Skin epidermis (tissue), 12 donors: ENCODE measurements around the gene RFC2.
"Not testable (repeated sequence)": the region's sequence is repeated elsewhere in the genome, so short reads cannot be mapped to it uniquely, and the experiment has no call there.

Experiments
- H3K27ac ChIP-seq, 21 experiments: fragments of 200-600 bp; sonication (generic) in 11 of 21; one replicate each; pipeline ENCODE4 v1.5.0; 2020; ENCODE audit warnings: mild to moderate bottlenecking in 3 of 21, inconsistent platforms in 2 of 21, moderate library complexity in 2 of 21
- H3K4me3 ChIP-seq, 7 experiments: fragments of 200-600 bp; sonication (generic) in 2 of 7; one replicate each; pipeline ENCODE4 v1.5.0; 2020; ENCODE audit warnings: inconsistent platforms in 2 of 7, mild to moderate bottlenecking in 2 of 7, moderate library complexity in 1 of 7

RFC2 gene

DNA sequence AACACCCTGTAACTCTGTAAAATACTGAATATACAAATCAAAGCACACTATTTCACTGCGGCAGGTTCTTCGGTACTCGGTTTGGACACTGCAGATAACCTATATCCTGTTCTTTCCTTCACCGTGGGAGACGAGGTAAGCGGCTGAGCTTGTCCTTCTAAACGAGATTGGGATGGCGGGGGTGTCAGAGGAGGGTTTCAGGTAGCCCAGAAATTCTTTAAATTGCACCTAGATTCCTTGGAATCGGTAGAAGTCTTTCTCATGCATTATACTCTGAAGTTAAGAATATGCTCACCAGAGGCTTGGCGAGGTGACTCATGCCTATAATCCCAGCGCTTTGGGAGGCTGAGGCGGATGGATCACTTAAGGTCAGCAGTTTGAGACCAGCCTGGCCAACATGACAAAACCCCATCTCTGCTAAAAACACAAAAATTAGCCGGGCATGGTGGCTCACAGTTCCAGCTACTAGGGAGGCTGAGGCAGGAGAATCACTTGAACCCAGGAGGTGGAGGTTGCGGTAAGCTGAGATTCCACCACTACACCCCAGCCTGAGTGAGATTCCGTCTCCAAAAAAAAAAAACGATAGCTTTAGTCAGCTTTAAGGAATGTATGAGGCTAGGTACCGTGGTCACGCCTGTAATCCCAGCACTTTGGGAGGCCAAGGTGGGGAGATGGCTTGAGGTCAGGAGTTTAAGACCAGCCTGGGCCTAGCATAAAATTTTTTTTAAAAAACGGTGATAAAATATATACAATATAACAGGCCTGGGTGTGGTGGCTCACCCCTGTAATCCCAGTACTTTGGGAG, 54.4 kb downstream of the RFC2 start:
- Histone ChIP-seq H3K27ac (no peak overlapping the region), H3K4me3 (no peak overlapping the region)

DNA sequence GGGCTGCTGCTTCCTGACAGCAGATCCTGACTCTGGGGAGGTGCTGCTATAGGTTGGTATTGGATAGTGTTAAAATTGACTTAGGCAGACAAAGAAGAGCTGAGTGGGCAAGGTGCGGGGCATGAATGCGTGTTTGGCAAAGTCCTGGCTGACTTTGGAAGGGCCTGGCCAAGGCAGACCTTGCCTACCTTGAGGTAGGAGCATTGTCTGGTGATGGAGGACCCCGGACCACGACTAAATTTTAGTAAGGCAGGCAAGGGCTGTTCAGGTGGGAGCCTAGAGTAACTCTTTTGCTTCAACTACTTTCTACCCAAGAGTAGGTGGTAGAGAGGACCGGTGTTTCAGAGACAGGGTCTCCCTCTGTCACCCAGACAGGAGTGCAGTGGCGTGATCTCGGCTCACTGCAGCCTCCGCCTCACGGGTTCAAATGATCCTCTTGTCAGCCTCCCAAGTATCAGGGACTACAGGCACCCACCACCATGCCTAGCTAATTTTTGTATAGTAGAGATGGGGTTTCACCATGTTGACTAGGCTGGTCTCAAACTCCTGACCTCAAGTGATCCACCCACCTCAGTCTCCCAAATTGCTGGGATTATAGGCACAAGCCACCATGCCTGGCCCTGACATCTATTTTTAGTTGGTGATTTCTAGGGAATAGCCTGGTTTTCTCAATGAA, 56.6 kb downstream of the RFC2 start:
- Histone ChIP-seq H3K4me3 (no peak overlapping the region), H3K27ac (no peak overlapping the region)

DNA sequence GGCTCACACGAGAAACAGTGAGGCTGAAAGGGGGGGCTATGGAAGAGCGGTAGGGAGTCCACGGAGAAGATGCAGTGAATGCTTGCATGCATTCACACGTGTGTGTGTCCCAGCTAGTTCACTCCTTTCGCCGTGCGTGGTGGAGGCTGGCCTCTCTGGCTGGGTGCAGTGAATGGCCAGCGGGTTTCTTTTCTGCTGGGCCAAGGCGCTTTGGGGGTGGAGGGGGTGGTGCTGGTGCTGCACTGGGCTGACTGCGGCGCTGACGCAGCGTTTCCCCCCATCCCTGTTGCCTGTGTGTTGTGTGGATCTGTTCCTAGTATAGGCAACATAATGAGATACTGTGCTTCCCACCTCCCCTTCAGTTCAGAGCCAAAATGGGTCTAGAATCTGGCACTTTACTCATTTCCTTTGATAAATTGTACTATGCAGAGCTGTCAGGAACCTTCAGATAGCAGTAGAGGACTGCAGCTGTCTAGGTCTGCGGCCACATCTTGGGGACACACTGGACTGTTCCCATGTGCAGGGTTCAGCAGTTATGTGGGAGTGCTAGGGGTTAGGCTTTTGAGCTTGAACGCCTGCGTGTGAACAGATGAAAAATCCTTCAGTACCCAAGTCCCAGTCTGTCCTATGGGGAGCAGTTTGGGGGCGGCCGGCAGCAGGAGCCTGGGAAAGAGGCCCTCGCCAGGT, 58.1 kb downstream of the RFC2 start:
- H3K27ac ChIP-seq, H3K4me3 ChIP-seq: not testable (repeated sequence)

DNA sequence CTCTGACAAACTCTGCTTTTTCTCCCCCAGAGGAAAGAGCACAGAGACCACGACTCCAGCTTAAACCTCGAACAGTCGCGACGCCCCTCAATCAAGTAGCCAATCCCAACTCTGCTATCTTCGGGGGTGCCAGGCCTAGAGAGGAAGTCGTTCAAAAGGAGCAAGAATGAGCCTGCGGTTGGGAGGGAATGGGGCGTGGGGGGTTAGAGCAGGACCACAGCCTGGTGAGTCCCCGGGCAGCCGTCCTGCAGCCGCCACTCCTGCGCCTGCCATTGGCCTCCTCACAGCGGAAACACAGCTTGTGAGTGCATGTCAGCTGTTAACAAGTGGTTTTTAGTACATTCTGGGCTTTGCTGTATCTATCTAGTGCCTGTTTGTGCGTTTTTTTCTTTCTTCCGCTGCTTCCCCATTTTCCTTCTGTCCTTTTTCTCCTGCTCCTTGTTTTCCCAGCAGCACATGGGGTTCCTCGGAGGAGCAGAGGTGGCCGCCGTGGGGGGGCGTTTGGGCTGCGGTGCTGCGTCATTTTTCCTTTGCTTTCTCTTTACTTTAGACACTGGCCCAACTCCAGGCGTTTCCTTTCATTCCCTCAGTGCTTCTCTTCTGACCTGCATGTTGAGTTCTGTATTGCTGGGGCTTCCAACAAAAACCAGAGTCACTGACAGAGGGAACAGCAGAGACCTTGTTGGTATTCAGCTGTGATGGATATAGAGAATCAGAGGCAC, 58.9 kb downstream of the RFC2 start:
- H3K4me3 ChIP-seq, H3K27ac ChIP-seq: not testable (repeated sequence)

DNA sequence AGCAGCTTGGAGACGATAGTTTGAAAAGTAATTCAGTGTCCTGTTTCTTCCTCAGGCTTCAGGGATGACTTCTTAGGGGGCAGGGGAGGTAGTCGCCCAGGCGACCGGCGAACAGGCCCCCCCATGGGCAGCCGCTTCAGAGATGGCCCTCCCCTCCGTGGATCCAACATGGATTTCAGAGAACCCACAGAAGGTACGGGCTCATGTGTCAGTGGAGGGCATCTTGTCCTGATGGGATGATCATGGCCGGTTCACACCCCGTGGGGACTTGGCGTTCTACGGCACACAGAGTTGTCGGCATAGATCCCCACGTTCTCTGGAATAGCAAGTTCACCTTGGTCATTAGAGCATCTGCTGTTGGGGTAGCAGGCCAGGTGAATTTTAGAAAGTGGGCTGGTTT, 59.5 kb downstream of the RFC2 start:
- no peak overlapping the region for H3K4me3 ChIP-seq
- H3K27ac ChIP-seq = no peak overlapping the region

DNA sequence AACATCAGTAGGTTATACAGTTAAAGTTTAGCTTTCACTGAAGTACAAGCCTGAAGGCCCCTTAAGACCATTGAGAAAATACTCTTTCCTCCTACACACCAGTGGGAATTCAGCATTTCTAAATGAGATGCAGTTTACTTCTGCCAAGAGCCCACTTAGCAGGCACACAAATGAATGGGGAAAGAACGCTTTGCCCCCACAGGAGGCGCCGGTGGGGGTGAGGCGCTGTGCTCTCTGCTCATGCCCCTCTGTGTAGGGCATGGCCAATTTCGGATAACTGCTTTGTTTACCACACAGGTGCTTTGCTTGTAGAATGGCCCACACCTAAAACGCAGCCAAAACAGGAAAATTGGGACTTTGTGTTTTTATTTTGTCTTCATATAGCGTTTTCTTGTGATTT, 60.3 kb downstream of the RFC2 start:
- Histone ChIP-seq H3K4me3 (no peak overlapping the region), H3K27ac (no peak overlapping the region)

DNA sequence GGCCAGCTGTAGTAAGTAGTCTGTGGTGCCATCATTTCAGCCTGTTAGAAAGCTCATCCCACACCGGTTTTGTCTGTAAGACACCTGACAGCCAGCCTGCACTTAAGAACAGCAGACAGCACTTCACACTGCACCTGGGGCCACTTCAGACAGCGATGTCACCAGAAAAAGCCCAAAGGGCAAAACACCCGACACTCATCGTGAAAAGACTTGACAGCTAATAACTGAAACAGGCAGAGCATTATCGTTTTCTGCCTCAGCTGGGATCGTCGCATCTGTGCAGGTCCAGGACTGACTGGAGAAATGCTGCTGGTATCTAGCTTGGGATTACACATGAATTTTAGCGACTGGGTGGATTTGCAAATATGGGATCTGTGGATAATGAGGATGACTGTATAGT, 61.1 kb downstream of the RFC2 start:
- H3K4me3 ChIP-seq = no peak overlapping the region
- no peak overlapping the region for H3K27ac ChIP-seq

DNA sequence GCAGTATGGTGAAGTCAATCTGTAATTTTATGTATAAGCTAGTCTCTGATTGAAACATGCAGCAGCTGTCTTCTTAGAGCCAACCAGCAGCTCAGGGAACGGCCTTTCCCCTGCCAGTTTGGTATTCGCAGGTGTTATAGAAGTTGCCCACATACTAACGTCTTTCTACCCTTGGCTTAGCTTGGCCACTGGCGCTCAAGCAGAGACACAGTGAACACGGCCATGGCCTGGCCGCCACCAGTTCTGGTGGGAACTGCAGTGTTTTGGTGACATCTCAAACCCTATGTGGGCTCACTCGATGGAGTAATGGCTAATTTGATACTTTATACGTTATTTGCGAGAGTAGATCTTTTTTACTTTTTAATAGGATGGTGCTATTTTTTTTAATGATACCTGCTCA, 63.0 kb downstream of the RFC2 start:
- no peak overlapping the region for H3K27ac ChIP-seq
- no peak overlapping the region for H3K4me3 ChIP-seq

DNA sequence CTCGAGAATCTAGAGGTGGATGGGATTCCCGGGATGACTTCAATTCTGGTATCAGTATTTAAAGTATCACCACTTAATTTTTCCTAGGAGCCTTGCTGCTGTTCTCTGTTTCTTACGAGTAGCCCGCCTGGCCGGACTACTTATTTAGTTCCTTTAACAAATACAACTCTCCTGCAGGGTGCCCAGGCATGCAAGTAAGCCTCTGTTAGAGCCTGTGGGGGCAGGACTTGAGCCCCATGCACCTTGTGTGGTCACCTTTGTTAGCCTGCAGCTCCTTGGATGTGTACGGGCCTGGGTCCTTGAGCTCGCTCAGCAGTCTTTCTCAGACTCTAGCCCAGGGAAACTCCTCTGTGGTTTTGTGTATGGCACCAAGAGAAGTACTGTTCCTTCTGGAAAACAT, 63.9 kb downstream of the RFC2 start:
- H3K27ac ChIP-seq = no peak overlapping the region

DNA sequence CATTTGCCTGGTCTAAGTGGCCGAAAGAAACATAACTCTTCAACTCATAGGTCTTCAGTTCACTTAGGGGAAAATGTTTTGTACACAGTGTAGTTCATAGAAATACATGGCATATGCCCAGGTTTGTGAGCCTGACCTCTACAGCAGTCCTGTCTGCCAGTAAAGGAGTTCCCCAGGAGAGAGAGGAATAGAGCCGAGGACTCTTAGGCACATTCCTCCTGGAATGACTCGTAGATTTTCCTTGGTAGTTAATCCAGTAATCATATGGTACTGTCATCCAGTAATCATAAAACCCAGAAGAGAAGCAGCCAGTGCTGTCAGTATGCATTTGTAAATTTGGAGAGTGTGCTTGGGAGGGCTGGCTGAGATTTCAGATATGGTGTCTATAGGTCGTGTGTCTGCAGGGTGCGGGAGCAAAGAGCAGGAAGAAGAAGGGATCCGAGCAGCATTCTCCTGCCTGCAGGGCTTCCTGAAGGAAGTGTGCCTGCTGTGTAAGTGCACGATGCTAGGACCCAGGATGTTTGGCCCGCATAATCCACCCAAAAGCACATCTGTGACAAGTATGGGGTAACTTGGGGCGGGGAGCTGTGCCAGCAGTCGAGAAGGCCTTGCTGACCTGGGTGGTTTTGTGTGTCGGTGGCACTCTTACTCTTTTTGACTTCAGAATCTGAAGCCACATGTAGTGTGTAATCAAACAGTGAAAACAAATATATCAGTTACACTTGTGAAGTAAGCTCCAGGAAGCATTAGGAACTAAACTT, 66.1 kb downstream of the RFC2 start:
- no peak overlapping the region for H3K27ac ChIP-seq
- H3K4me3 ChIP-seq = no peak overlapping the region

More for the DNA sequence above, 63.9 kb downstream of the RFC2 start:
- H3K4me3 ChIP-seq = no peak overlapping the region

DNA sequence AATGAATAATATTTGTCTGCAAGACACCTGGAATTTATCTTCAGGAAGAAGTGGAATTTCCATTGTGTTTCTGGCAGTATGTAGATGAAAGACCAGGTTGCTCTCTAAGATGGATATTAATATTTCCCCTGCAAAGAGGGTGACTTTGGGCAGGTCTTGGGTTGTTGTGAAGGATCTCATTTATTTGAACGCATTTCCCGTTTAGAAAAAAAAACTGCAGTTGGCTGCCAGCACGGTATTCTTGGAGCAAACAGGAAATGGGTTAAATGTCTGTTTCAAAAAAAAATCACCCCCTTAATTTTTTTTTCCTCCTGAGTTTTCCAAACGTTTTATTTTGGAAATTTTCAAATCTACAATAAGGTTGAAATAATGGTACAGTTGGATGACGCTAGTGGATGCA, 68.6 kb downstream of the RFC2 start:
- no peak overlapping the region for H3K4me3 ChIP-seq
- peak overlapping the region in 3 of 21 experiments; percentile 9 to 37 (median 21) for H3K27ac ChIP-seq

DNA sequence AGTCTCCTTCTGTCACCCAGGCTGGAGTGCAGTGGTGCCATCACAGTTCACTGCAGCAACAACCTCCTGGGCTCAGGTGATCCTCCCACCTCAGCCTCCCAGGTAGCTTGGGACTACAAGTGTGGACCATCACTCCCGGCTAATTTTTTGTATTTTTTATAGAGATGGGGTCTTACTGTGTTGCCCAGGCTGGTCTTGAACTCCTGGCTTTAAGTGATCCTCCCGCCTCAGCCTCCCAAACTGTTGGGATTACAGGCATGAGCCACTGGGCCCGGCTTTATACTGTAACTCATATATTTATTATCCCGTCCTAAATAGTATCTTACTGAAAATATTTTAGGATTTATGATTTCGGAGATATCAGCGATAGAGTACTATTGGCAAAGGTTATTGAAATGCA, 69.2 kb downstream of the RFC2 start:
- Histone ChIP-seq H3K4me3 (no peak overlapping the region), H3K27ac (peak overlapping the region in 2 of 21 experiments; percentile 9 to 39)

DNA sequence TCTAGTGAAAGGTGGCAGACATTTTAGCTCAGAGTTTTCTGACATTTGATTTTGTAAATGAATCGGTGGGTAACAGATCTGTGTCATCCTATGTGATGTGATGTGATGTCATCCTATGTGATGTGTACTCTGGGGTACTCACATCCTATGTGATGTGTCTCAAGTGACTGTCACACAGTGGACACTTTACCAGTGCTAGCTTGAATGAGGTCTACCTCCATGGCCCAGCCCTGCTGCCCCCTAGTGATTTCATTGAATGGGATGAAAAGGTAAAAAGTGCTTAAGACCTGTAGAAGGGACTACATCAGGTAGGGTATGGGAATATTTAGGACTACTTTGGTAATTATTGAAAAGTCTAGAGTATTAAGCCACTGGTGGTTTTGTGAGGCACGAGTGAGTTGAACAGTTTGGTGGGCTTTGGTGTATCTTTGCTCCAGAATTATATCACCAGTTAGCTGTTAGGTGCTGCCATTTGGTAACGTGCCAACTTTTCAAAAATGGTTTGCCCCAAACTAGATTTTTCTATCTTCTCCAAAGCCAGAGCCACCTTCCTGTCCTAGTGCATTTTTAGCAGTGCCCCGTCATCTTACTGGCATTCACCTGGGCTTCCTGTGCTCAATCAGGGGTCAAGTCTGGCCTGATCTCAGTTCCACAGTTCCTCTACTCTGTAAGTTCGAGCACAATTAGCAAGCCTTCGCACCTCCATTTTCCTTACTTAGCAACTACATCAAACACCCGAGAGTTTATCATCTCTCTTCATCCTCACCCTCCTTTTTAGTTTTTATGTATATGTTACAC, 70.3 kb downstream of the RFC2 start:
- H3K4me3 ChIP-seq = no peak overlapping the region
- H3K27ac ChIP-seq = peak overlapping the region in 1 of 21 experiments; percentile 38

DNA sequence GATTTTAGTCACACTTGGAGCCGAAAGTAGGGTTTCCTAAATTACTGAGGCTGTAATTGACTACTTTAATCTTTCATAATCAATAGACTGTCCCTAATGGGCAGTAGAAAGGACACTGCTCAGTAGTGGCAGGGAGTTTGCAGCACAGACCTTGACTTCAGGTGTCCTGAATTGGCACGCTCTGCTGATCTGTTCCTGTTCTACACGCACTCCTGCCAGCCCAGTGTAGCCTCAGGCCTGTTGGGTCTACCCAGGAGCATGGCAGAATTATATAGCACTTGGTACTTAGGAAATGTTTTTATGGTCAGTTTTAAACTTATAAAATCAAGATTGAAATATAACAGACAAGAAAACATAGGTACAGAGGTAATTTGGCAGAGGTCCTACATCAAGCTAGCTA, 71.1 kb downstream of the RFC2 start:
- H3K4me3 ChIP-seq = no peak overlapping the region
- peak overlapping the region in 6 of 21 experiments; percentile 2 to 56 (median 25) for H3K27ac ChIP-seq

DNA sequence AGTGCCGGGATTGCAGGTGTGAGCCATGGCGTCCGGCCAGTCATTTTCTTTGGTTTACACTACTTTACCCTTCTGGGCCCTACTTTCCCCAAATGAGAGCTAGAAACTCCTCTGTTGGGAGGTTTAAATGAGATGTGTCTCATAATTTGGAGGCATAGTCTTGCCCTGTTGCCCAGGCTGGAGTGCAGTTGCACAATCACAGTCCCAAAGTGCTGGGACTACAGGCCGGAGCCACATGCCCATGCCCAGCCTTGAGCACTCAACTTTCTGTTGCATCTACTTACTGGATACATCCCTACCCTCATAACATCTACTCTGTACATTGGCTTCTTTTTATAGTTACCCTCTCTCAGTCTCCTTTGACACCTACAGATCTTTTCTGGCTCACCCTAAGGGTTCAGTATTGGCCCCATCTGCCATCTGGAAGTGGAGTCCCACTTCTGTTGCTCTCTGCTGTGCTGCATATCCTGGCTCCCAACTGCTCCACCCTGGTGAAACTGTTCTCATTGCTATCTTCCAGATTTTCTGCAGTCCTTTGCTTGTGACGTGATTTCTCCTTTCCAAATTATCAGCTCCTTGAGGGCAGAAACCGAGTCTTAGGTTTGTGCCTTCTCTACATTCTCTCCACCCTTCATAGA, 71.6 kb downstream of the RFC2 start:
- peak overlapping the region in 5 of 21 experiments; percentile 12 to 56 (median 38) for H3K27ac ChIP-seq
- no peak overlapping the region for H3K4me3 ChIP-seq

DNA sequence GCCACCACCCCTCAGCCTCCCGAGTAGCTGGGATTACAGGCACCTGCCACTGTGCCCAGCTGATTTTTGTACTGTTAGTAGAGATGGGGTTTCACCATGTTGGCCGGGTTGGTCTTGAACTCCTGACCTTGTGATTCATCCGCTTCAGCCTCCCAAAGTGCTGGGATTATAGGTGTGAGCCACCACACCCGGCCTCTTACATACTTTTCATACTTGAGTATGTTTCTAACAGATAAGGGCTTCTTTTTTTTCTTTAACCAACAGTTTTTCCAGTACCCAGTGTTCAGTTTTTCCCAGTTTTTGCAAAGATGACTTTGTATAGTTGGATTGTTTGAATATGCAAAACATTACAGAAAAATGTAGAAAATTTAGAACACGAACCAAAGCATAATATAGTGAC, 72.4 kb downstream of the RFC2 start:
- Histone ChIP-seq H3K27ac (no peak overlapping the region), H3K4me3 (no peak overlapping the region)
